Measurements from ENCODE around the gene CA9. TPM values are rescaled to one million over a fixed set of nuclear protein-coding genes. Genes with fewer than 3 reads are reported as not detected.

Gene CA9
- total and polyA plus RNA-seq, 2 experiments from 2014 or later = 2.3 to 4.3 TPM

- Histone ChIP-seq H3K79me2 (ENCODE audit: insufficient read depth) (peaks cover 18% of the 10 kb centered on the region; the same call in 1 of the 2 replicates), H3F3A (ENCODE audit: insufficient read depth) (peaks cover 32% of the 10 kb centered on the region), H3K4me2 (ENCODE audit: unreplicated experiment) (no peak overlapping the region), H3K36me3 (ENCODE audit: low read depth) (peaks cover 5% of the 10 kb centered on the region; the same call in 1 of the 2 replicates), H3K9ac (no peak overlapping the region), H3K27ac (no peak overlapping the region), H3K4me3 (no peak overlapping the region), H3K4me1 (ENCODE audit: insufficient read depth) (peaks cover 10% of the 10 kb centered on the region; the same call in 1 of the 2 replicates), H3K9me3 (ENCODE audit: low read depth) (no peaks in the 10 kb centered on the region), H3K9me2 (ENCODE audit: insufficient read depth) (no peaks in the 10 kb centered on the region), H2AFZ (no peak overlapping the region), H3K27me3 (replicated peaks; ENCODE audit: insufficient read depth) (no peaks in the 10 kb centered on the region), H4K20me1 (ENCODE audit: insufficient read depth) (no peaks in the 10 kb centered on the region)
- DNase-seq = no peak
- TF ChIP-seq EZH2phosphoT487 (IDR thresholded peaks at IDR 0.05; ENCODE audit: insufficient read depth, low read depth) = no peak
- no peak for TF ChIP-seq EZH2 (IDR thresholded peaks at IDR 0.05; ENCODE audit: insufficient read depth, poor library complexity, severe bottlenecking)
- in situ Hi-C loops (cut with MboI) = no loop called here
- WGBS, 2 experiments (ENCODE audit: low coverage in 1 of 2, low lambda C conversion rate in 2 of 2, missing lambda C conversion rate in 2 of 2) = 95 to 96% methylated on average over 7 of the region's 7 CpGs
Measured at GRCh38 chr9:35662437-35662836, 11.3 kb upstream of the CA9 start.

GRCh38 chr9:35664531-35665470 is 8.9 kb upstream of the CA9 start, which contains the start of gene ARHGEF39:
TSS of gene ARHGEF39 (minus strand) at chr9:35665195. CDS start at chr9:35665169, 26 bp downstream.
- H3K79me2 ChIP-seq (ENCODE audit: insufficient read depth) = peaks cover 9% of the 10 kb centered on the region; the same call in 1 of the 2 replicates
- H3K9me3 ChIP-seq (ENCODE audit: low read depth) = no peaks in the 10 kb centered on the region
- H3K9ac ChIP-seq = peak within 1 kb of the TSS; percentile 64
- peaks cover 30% of the 10 kb centered on the region for H3F3A ChIP-seq (ENCODE audit: insufficient read depth)
- peak; percentile 91 for DNase-seq
- H3K27ac ChIP-seq = no peak within 1 kb of the TSS
- in situ Hi-C loops (cut with MboI) = no loop called here
- peak within 1 kb of the TSS; percentile 98 for H3K4me2 ChIP-seq (ENCODE audit: unreplicated experiment)
- H3K4me1 ChIP-seq (ENCODE audit: insufficient read depth) = 0 out of 2 replicates have a peak, but pooled peaks cover 4% of the 10 kb centered on the region
- peak within 1 kb of the TSS; percentile 80 for H3K4me3 ChIP-seq
- H3K36me3 ChIP-seq (ENCODE audit: low read depth) = peaks cover 5% of the 10 kb centered on the region; the same call in 1 of the 2 replicates
- no peaks in the 10 kb centered on the region for H4K20me1 ChIP-seq (ENCODE audit: insufficient read depth)
- 5% methylated on average over 42 to 58 of the region's 58 CpGs for WGBS, 2 experiments (ENCODE audit: low coverage in 1 of 2, low lambda C conversion rate in 2 of 2, missing lambda C conversion rate in 2 of 2)
- H3K27me3 ChIP-seq (replicated peaks; ENCODE audit: insufficient read depth) = no peaks in the 10 kb centered on the region
- TF ChIP-seq EZH2 (IDR thresholded peaks at IDR 0.05; ENCODE audit: insufficient read depth, poor library complexity, severe bottlenecking) (no peak), EZH2phosphoT487 (IDR thresholded peaks at IDR 0.05; ENCODE audit: insufficient read depth, low read depth) (no peak)
- no peaks in the 10 kb centered on the region for H3K9me2 ChIP-seq (ENCODE audit: insufficient read depth)
- H2AFZ ChIP-seq = peak within 1 kb of the TSS; percentile 85

GRCh38 chr9:35665471-35665818 is 8.3 kb upstream of the CA9 start:
- no peak overlapping the region for H3K27ac ChIP-seq

GRCh38 chr9:35666045-35666444 is 7.7 kb upstream of the CA9 start:
- Histone ChIP-seq H3K4me2 (ENCODE audit: unreplicated experiment) (peak overlapping the region; percentile 11), H3K79me2 (ENCODE audit: insufficient read depth) (no peaks in the 10 kb centered on the region), H3K27ac (no peak overlapping the region), H3K9ac (no peak overlapping the region), H3K27me3 (replicated peaks; ENCODE audit: insufficient read depth) (no peaks in the 10 kb centered on the region), H3K36me3 (ENCODE audit: low read depth) (no peaks in the 10 kb centered on the region), H2AFZ (no peak overlapping the region), H3K4me1 (ENCODE audit: insufficient read depth) (no peaks in the 10 kb centered on the region), H3F3A (ENCODE audit: insufficient read depth) (peaks cover 18% of the 10 kb centered on the region; the same call in 1 of the 2 replicates), H3K9me2 (ENCODE audit: insufficient read depth) (no peaks in the 10 kb centered on the region), H3K4me3 (no peak overlapping the region), H4K20me1 (ENCODE audit: insufficient read depth) (no peaks in the 10 kb centered on the region), H3K9me3 (ENCODE audit: low read depth) (no peaks in the 10 kb centered on the region)
- in situ Hi-C loops (cut with MboI) = no loop called here
- TF ChIP-seq EZH2phosphoT487 (IDR thresholded peaks at IDR 0.05; ENCODE audit: insufficient read depth, low read depth) (no peak), EZH2 (IDR thresholded peaks at IDR 0.05; ENCODE audit: insufficient read depth, poor library complexity, severe bottlenecking) (no peak)
- no peak for DNase-seq
- 98 to 100% methylated on average over 1 of the region's 1 CpG for WGBS, 2 experiments (ENCODE audit: low coverage in 1 of 2, low lambda C conversion rate in 2 of 2, missing lambda C conversion rate in 2 of 2)

More at GRCh38 chr9:35665471-35665818, 8.3 kb upstream of the CA9 start:
- peaks cover 24% of the 10 kb centered on the region for H3F3A ChIP-seq (ENCODE audit: insufficient read depth)
- H3K36me3 ChIP-seq (ENCODE audit: low read depth) = peaks cover under 1% of the 10 kb centered on the region; the same call in 1 of the 2 replicates
- peak overlapping the region; percentile 64 for H3K9ac ChIP-seq
- no peaks in the 10 kb centered on the region for H3K9me2 ChIP-seq (ENCODE audit: insufficient read depth)
- no peaks in the 10 kb centered on the region for H3K4me1 ChIP-seq (ENCODE audit: insufficient read depth)
- H3K4me2 ChIP-seq (ENCODE audit: unreplicated experiment) = peak overlapping the region; percentile 98
- peak overlapping the region; percentile 80 for H3K4me3 ChIP-seq
- no peak for DNase-seq
- no peaks in the 10 kb centered on the region for H3K9me3 ChIP-seq (ENCODE audit: low read depth)
- no peak for TF ChIP-seq EZH2 (IDR thresholded peaks at IDR 0.05; ENCODE audit: insufficient read depth, poor library complexity, severe bottlenecking)
- TF ChIP-seq EZH2phosphoT487 (IDR thresholded peaks at IDR 0.05; ENCODE audit: insufficient read depth, low read depth) = no peak
- H2AFZ ChIP-seq = peak overlapping the region; percentile 85
- in situ Hi-C loops (cut with MboI) = no loop called here
- peaks cover 3% of the 10 kb centered on the region; the same call in 1 of the 2 replicates for H3K79me2 ChIP-seq (ENCODE audit: insufficient read depth)
- H4K20me1 ChIP-seq (ENCODE audit: insufficient read depth) = no peaks in the 10 kb centered on the region
- H3K27me3 ChIP-seq (replicated peaks; ENCODE audit: insufficient read depth) = no peaks in the 10 kb centered on the region
- 27 to 29% methylated on average over 5 of the region's 5 CpGs for WGBS, 2 experiments (ENCODE audit: low coverage in 1 of 2, low lambda C conversion rate in 2 of 2, missing lambda C conversion rate in 2 of 2)
